Measurements from ENCODE around the gene DLG3. TPM values are rescaled to one million over a fixed set of nuclear protein-coding genes. Genes with fewer than 3 reads are reported as not detected.

Gene DLG3
- total RNA-seq, 1 experiment from 2014 or later: 41.7 TPM

- Mint-ChIP-seq H3K27me3 (ENCODE audit: low read depth) (peaks cover 10% of the 10 kb centered on the region), H3K4me1 (peaks cover 16% of the 10 kb centered on the region), H3K36me3 (peaks cover 5% of the 10 kb centered on the region; the same call in 1 of the 2 replicates), H3K9me3 (no peaks in the 10 kb centered on the region), H3K4me3 (peak overlapping the region; percentile 91), H3K27ac (peak overlapping the region; percentile 96)
- DNase-seq (ENCODE audit: low spot score) (peak; percentile 78), ATAC-seq (peak; percentile 68)
- TF ChIP-seq GABPB1 (CRISPR knock-in tag; IDR thresholded peaks at IDR 0.05) (0 out of 2 replicates have a peak, but pooled peaks have one; percentile 20), ZNF317 (CRISPR knock-in tag; IDR thresholded peaks at IDR 0.05; ENCODE audit: borderline replicate concordance, low read depth) (no peak), HMGXB4 (CRISPR knock-in tag; IDR thresholded peaks at IDR 0.05) (0 out of 2 replicates have a peak, but pooled peaks have one; percentile 45), ELF4 (CRISPR knock-in tag; IDR thresholded peaks at IDR 0.05; ENCODE audit: low read depth) (no peak), CTCF (IDR thresholded peaks at IDR 0.05) (peak; percentile 59), GTF2I (CRISPR knock-in tag; conservative IDR thresholded peaks at IDR 0.05) (no peak), NR3C1 (CRISPR knock-in tag; conservative IDR thresholded peaks at IDR 0.05; ENCODE audit: low read depth) (no peak), PRRX2 (CRISPR knock-in tag; IDR thresholded peaks at IDR 0.05) (no peak), CREM (CRISPR knock-in tag; IDR thresholded peaks at IDR 0.05) (peak; percentile 72; the same call in 1 of the 2 replicates), SP1 (CRISPR knock-in tag; conservative IDR thresholded peaks at IDR 0.05) (0 out of 2 replicates have a peak, but pooled peaks have one; percentile 43), ATF6 (CRISPR knock-in tag; IDR thresholded peaks at IDR 0.05) (no peak), ARID4B (CRISPR knock-in tag; IDR thresholded peaks at IDR 0.05; ENCODE audit: borderline replicate concordance) (peak; percentile 33; the same call in 1 of the 2 replicates), SMAD4 (CRISPR knock-in tag; IDR thresholded peaks at IDR 0.05) (no peak), MAX (CRISPR knock-in tag; IDR thresholded peaks at IDR 0.05) (peak; percentile 53; the same call in 1 of the 2 replicates), ESRRA (CRISPR knock-in tag; IDR thresholded peaks at IDR 0.05; ENCODE audit: borderline replicate concordance) (peak; percentile 25; the same call in 1 of the 2 replicates)
- ChIA-PET CTCF (interaction anchor here (0.6 to 5.1 kb wide), 6 partner anchors 10 to 231 kb away, joined by 3 to 94 read pairs (median 7); partner anchors contain the start of genes DLG3 and GDPD2), POLR2A (interaction anchor here (1.1 to 3.8 kb wide), 2 partner anchors 10 to 11 kb away, joined by 4 to 20 read pairs; partner anchors contain the start of genes DLG3 and GDPD2)
These were observed 10.7 kb upstream of the DLG3 start for GRCh38 chrX:70433848-70434351.

All from WTC11 (cell line).